ENCODE data around the gene TYSND1.

The TYSND1 gene

DNA sequence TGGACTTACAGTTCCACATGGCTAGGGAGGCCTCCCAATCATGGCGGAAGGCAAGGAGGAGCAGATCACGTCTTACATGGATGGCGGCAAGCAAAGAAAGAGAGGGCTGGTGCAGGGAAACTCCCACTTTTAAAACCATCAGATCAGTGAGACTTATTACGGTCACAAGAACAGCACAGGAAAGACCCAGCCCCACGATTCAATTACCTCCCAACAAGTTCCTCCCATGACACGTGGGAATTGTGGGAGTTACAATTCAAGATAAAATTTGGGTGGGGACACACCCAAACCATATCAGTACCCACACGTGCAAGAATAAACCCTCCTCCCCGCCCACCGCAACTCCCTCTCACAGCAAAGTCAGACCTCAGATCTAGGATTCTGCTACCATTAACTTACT, 9.4 kb downstream of the TYSND1 start:
- Histone ChIP-seq H3K36me3 (ENCODE audit: insufficient read depth, low read length) (no peaks in the 10 kb centered on the region), H3K27me3 (ENCODE audit: insufficient read depth, low read length, poor library complexity, severe bottlenecking) (no peaks in the 10 kb centered on the region), H3F3A (ENCODE audit: low read depth) (no peaks in the 10 kb centered on the region), H3K4me2 (ENCODE audit: low read depth, low read length, poor library complexity, severe bottlenecking) (no peak overlapping the region), H3K79me2 (ENCODE audit: insufficient read depth, low read length) (no peaks in the 10 kb centered on the region), H3K9me3 (ENCODE audit: insufficient read depth, low read depth, low read length) (no peaks in the 10 kb centered on the region), H4K20me1 (ENCODE audit: insufficient read depth, low read length, poor library complexity, severe bottlenecking) (no peaks in the 10 kb centered on the region), H3K9me2 (replicated peaks; ENCODE audit: low read depth, low read length) (no peaks in the 10 kb centered on the region), H2AFZ (ENCODE audit: low read length) (no peak overlapping the region), H3K4me1 (ENCODE audit: insufficient read depth, low read length, poor library complexity, severe bottlenecking) (no peaks in the 10 kb centered on the region), H3K4me3 (ENCODE audit: low read length, poor library complexity, severe bottlenecking) (no peak overlapping the region), H3K9ac (ENCODE audit: low read depth, low read length, poor library complexity, severe bottlenecking) (no peak overlapping the region)
- no peak for TF ChIP-seq EZH2phosphoT487 (IDR thresholded peaks at IDR 0.05; ENCODE audit: borderline replicate concordance)
- TF ChIP-seq, protein P1, sequence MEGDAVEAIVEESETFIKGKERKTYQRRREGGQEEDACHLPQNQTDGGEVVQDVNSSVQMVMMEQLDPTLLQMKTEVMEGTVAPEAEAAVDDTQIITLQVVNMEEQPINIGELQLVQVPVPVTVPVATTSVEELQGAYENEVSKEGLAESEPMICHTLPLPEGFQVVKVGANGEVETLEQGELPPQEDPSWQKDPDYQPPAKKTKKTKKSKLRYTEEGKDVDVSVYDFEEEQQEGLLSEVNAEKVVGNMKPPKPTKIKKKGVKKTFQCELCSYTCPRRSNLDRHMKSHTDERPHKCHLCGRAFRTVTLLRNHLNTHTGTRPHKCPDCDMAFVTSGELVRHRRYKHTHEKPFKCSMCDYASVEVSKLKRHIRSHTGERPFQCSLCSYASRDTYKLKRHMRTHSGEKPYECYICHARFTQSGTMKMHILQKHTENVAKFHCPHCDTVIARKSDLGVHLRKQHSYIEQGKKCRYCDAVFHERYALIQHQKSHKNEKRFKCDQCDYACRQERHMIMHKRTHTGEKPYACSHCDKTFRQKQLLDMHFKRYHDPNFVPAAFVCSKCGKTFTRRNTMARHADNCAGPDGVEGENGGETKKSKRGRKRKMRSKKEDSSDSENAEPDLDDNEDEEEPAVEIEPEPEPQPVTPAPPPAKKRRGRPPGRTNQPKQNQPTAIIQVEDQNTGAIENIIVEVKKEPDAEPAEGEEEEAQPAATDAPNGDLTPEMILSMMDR (conservative IDR thresholded peaks at IDR 0.05; ENCODE audit: low read length) = no peak

DNA sequence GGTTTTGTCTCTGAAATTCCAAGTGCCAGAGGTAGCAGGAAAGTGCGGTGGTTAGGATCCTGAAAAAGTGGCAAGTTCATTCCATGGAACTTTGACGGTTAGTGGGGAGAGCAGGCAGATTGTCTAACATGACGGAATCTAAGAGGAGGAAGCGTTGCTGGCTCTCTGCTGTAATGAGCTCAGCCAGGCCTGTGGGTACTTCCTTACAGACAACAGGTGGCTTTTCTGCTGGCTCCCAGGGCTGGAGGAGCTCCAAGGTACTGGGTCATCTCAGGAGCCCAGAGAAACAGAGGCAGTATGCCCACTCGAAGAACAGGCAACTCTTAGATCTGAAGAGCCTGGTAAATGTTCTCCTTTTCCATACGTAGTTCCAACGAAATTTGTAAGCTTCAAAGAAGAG, 10.8 kb downstream of the TYSND1 start:
- H3K4me2 ChIP-seq (ENCODE audit: low read depth, low read length, poor library complexity, severe bottlenecking) = no peak overlapping the region
- H3K9me3 ChIP-seq (ENCODE audit: insufficient read depth, low read depth, low read length) = no peaks in the 10 kb centered on the region
- H3K9ac ChIP-seq (ENCODE audit: low read depth, low read length, poor library complexity, severe bottlenecking) = no peak overlapping the region
- TF ChIP-seq EZH2phosphoT487 (IDR thresholded peaks at IDR 0.05; ENCODE audit: borderline replicate concordance) = no peak
- TF ChIP-seq, protein P1 (conservative IDR thresholded peaks at IDR 0.05; ENCODE audit: low read length) = no peak
- no peak overlapping the region for H3K4me3 ChIP-seq (ENCODE audit: low read length, poor library complexity, severe bottlenecking)
- no peaks in the 10 kb centered on the region for H3K36me3 ChIP-seq (ENCODE audit: insufficient read depth, low read length)
- no peaks in the 10 kb centered on the region for H3K79me2 ChIP-seq (ENCODE audit: insufficient read depth, low read length)
- H3F3A ChIP-seq (ENCODE audit: low read depth) = no peaks in the 10 kb centered on the region
- no peaks in the 10 kb centered on the region for H3K27me3 ChIP-seq (ENCODE audit: insufficient read depth, low read length, poor library complexity, severe bottlenecking)
- H4K20me1 ChIP-seq (ENCODE audit: insufficient read depth, low read length, poor library complexity, severe bottlenecking) = no peaks in the 10 kb centered on the region
- H3K4me1 ChIP-seq (ENCODE audit: insufficient read depth, low read length, poor library complexity, severe bottlenecking) = no peaks in the 10 kb centered on the region
- H2AFZ ChIP-seq (ENCODE audit: low read length) = no peak overlapping the region
- no peaks in the 10 kb centered on the region for H3K9me2 ChIP-seq (replicated peaks; ENCODE audit: low read depth, low read length)

DNA sequence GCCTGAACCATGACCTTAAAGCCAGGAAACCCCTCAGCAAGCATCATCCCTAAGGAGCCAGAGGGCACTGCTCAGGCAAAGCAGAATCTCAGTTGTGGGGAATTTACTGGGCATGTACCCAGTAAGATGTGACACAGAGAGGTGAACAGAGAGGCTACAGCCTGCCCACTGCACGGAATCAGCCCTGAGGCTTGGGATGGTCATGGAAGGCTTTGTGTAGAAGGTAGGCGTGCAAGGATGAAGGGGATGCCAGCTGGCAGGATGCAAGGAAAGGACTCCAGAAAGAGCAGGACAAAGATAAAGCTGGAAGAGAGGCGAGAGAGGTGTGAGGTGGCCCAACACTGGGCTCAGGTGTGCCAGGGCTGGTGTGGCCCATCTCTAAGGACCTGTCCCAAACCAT, 11.5 kb downstream of the TYSND1 start:
- Histone ChIP-seq H3F3A (ENCODE audit: low read depth) (no peaks in the 10 kb centered on the region), H3K9me3 (ENCODE audit: insufficient read depth, low read depth, low read length) (no peaks in the 10 kb centered on the region), H3K4me2 (ENCODE audit: low read depth, low read length, poor library complexity, severe bottlenecking) (no peak overlapping the region), H3K36me3 (ENCODE audit: insufficient read depth, low read length) (no peaks in the 10 kb centered on the region), H3K9me2 (replicated peaks; ENCODE audit: low read depth, low read length) (no peaks in the 10 kb centered on the region), H3K27me3 (ENCODE audit: insufficient read depth, low read length, poor library complexity, severe bottlenecking) (no peaks in the 10 kb centered on the region), H3K79me2 (ENCODE audit: insufficient read depth, low read length) (no peaks in the 10 kb centered on the region), H3K9ac (ENCODE audit: low read depth, low read length, poor library complexity, severe bottlenecking) (no peak overlapping the region), H2AFZ (ENCODE audit: low read length) (no peak overlapping the region), H4K20me1 (ENCODE audit: insufficient read depth, low read length, poor library complexity, severe bottlenecking) (no peaks in the 10 kb centered on the region), H3K4me3 (ENCODE audit: low read length, poor library complexity, severe bottlenecking) (no peak overlapping the region), H3K4me1 (ENCODE audit: insufficient read depth, low read length, poor library complexity, severe bottlenecking) (no peaks in the 10 kb centered on the region)
- TF ChIP-seq, protein P1 (conservative IDR thresholded peaks at IDR 0.05; ENCODE audit: low read length) = no peak
- no peak for TF ChIP-seq EZH2phosphoT487 (IDR thresholded peaks at IDR 0.05; ENCODE audit: borderline replicate concordance)

Measured in Loucy (cell line).